ENCODE data around the gene UBXN4. TPM values are rescaled to one million over a fixed set of nuclear protein-coding genes. Genes with fewer than 3 reads are reported as not detected.

UBXN4 gene, protein sequence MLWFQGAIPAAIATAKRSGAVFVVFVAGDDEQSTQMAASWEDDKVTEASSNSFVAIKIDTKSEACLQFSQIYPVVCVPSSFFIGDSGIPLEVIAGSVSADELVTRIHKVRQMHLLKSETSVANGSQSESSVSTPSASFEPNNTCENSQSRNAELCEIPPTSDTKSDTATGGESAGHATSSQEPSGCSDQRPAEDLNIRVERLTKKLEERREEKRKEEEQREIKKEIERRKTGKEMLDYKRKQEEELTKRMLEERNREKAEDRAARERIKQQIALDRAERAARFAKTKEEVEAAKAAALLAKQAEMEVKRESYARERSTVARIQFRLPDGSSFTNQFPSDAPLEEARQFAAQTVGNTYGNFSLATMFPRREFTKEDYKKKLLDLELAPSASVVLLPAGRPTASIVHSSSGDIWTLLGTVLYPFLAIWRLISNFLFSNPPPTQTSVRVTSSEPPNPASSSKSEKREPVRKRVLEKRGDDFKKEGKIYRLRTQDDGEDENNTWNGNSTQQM
- total RNA-seq, result 45.3 and 57.8 TPM in 2 replicates

DNA sequence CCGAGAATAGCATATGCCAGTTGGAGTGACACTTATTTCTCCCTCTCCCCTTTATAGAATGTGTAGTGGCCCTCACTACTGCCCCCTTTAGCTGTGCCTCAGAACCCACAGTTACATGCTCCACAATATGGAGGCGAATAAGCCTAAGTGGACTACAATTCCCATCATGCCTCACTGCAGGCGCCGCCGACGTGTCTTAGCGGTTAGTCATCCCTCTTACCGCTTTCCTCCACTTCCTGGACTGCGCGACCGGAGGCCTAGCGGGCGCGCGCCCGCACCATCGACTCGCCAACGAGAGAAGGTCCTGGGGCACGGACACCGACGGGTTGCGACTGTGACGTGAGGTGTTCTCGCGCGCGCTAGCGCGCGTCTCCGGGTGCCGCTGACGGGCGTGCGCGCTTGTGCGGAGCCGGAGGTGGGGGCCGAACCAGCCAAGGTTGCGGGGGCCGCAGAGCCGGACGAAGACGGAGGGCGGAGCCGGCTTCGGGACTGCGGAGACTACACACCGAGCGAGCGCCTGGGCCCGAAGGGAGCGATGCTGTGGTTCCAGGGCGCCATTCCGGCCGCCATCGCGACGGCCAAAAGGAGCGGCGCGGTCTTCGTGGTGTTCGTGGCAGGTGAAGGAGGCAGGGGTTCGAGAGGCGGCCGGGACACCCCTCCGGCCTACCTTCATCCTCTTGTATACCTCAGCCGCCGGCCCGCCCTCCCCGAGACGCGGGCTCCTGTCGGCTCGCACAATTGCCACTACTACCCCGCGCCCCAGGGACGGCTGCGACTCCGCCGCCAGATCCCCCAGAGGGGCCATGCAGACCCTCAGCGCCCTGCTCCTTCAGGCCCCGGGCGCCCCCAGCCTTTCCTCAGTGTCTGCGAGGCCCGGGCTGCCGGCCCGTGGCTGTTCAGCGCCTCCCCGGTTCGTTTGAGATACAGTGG, at the start of gene UBXN4:
TSS of gene UBXN4 (plus strand) at position 461 of the 930 bp plus-strand sequence. CDS start at position 536, 75 bp downstream.

Other genes with a start within 250 kb of the UBXN4 start
- gene ZRANB3, start 210.6 kb upstream of the UBXN4 start, total RNA-seq, result 7.8 and 17.3 TPM in 2 replicates
- 12.7 and 13.3 TPM in 2 replicates for gene R3HDM1, start 210.4 kb upstream of the UBXN4 start, total RNA-seq
- gene LCT, start 95.3 kb downstream of the UBXN4 start, total RNA-seq, result 0.29 TPM in 1 of 2 replicates, not detected in the other
- gene MCM6, start 134.6 kb downstream of the UBXN4 start, total RNA-seq, result 35.5 and 40.2 TPM in 2 replicates
- 68.9 and 93.6 TPM in 2 replicates for gene DARS1, start 243.8 kb downstream of the UBXN4 start, total RNA-seq

All from myometrial cell (primary cell).